HG03025 (cell line): ENCODE measurements around the gene GTPBP10.
A peak's percentile ranks its signal among the peaks of the same experiment; 100 is the strongest.
"Not testable (repeated sequence)": the region's sequence is repeated elsewhere in the genome, so short reads cannot be mapped to it uniquely, and the experiment has no call there.

Experiments used
- ATAC-seq: cut with Tn5 transposase; IDR thresholded peaks from one replicate; pipeline ENCODE4 v1.9.1; 2021; ENCODE audit warnings: mild to moderate bottlenecking, moderate library complexity; ENCODE audit not compliant: unreplicated experiment, low FRiP score

GTPBP10 gene, protein sequence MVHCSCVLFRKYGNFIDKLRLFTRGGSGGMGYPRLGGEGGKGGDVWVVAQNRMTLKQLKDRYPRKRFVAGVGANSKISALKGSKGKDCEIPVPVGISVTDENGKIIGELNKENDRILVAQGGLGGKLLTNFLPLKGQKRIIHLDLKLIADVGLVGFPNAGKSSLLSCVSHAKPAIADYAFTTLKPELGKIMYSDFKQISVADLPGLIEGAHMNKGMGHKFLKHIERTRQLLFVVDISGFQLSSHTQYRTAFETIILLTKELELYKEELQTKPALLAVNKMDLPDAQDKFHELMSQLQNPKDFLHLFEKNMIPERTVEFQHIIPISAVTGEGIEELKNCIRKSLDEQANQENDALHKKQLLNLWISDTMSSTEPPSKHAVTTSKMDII

DNA sequence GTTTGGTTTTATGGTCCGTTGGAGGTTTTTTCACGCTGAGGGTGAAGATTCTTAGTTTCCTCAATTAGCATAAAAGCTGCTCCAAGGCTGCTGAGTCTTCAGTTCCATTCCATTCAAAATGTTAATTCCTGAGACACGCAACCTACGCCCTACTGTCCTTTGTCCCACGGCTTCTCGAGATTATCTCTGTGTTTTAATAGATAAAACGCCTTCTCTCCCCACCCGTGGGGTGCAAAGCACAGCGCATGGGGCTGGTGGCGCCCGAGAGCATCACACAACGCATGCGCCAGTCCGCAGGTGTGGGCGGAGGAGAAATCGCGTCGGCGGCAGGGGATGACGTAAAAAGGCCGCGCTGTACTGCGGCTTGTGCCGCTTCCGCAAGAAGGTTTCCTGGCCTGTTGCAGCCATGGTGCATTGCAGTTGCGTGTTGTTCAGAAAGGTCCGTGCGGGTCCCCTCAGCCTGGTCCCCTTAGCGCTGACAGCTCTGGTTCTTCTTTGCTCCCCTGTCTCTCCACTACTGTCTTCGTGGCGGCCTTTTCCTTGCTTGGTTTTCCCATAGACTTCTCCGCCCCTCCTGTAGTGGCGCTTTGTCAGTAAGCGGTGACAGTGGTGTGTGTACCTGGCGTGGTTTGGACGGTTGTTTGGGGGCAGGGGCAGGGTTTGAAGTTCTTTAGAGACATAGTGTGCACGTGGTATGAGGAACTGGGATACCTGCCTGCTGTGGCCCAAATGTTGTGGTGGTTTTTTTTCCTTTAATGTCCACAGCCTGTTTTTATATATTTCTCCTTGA lies at the start of gene GTPBP10:
TSS of gene GTPBP10 (plus strand) at position 381 of the 790 bp plus-strand sequence. CDS start at position 407, 26 bp downstream.
- peak; percentile 91 for ATAC-seq

DNA sequence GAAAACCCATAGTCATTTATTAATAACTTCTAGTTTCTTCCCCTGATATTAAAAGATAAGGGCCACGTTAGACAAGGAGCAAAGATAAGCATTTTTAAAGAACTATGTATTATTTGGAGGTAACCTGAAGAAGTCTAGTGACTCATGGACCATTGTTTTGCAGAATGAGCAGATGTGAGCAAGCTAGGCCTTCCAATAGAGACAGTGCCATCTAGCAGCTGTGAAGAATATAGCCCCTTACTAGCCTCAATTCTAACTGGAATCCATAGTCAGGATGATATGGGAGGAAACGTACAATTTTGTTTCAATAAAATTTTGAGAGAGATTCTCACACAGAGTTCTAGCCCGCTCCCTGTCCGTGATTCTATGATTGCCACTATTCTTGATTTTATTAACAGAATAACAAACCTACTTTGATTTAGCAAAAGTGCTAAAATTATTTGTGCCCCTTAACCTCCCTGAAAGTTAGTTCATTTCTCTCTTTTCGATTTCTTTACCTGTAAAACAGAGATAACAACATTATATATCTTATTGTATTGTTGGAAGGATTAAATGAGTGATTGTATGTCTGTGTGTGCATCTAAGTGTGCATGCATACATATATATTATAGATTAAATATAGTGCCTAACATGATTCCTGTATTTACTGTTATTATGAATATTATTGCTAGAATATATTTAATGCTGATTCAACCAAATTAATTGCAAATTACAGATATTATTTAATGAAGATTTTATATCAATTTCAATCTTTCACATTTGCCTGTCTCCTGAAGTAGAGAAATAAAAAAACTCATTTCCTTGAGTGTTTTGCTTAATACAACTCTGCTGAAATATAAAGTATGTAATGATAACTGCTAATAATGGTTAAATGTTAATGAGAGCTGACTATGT lies 48.1 kb upstream of the GTPBP10 start:
- ATAC-seq: peak; percentile 85

DNA sequence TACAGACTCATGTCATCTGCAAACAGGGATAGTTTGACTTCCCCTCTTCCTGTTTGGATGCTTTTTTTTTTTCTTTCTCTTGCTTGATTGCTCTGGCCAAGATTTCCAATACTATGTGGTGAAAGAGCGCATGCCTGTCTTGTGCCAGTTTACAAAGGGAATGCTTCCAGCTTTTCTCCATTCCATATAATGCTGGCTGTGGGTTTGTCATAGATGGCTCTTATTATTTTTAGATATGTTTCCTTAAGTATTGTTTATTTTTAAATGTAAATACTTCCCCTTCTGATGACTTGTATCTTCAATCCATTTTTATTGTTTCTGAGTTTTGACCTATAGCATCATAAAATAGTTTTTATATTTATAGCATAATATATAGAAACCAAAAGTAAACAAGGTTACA lies 43.3 kb upstream of the GTPBP10 start:
- ATAC-seq: no peak

DNA sequence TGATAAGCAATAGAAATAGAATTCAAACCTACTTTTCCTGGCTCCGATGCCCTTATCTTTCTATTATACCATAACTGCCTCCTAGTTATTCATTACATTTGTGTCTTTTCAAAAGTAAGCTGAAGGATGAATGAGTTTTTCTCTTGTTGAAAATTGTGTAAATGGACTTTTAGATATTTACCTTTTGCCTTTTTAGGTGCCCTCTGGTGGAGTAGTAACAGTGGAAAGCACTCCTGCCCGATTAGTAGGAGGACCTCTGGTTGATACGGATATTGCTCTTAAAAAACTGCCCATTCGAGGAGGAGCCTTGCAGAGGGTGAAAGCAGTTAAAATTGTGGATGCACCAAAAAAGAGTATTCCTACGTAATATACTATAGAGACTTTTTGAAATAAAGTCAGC lies 36.6 kb upstream of the GTPBP10 start:
- no peak for ATAC-seq

DNA sequence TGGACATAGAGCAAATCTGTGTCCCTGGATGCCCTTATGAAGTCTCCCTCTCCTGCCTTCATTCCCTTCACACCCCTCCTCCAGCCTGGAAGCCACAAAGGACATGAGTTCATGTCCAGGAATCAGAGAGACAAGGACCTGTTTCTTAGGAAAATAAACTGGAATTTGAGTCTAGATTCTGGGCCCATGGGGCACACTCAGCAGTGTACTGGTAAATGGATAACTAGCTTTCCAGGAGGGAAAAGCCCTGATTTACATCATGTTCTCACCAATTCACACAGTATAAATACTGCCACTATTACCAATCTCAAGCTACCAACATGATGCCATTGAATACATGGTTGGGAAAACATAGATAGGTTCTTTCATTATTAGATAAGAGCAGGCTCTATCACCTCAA lies 35.3 kb upstream of the GTPBP10 start:
- no peak for ATAC-seq

DNA sequence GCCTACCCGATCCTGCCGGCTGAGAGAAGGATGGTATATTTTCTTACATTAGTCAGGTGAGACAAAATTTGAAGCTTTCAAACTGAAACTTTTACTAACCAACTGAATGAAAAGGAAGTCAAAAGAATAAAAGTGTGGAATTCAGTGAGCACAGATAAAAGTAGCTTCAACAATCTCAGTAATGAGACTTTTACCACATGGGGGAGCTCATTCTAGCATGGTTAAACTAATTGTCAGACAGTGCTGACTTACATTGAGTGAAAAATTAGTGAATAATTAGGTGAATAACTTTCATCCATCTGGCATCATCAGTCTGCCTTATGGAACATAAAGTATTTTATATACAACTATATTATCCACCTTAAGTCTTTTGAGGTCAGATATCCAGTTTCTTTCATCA lies 33.8 kb upstream of the GTPBP10 start:
- ATAC-seq: no peak

DNA sequence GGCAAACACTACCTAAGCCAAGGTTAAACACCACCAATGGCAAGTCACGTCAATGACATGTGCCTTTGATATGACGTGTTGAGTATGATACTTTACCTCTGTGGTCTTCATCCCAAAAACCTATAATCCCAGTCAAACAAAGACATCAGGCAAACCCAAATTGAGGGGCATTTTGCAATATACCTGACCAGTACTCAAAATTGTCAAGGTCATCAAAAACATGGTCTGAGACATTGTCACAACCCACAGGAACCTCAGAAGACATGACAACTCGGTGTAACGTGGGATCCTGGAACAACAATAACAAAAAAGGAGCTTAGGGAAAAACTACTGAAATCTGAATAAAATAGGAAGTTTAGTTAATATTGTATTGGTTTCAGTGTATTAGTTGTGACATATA lies 32.6 kb upstream of the GTPBP10 start:
- no peak for ATAC-seq

DNA sequence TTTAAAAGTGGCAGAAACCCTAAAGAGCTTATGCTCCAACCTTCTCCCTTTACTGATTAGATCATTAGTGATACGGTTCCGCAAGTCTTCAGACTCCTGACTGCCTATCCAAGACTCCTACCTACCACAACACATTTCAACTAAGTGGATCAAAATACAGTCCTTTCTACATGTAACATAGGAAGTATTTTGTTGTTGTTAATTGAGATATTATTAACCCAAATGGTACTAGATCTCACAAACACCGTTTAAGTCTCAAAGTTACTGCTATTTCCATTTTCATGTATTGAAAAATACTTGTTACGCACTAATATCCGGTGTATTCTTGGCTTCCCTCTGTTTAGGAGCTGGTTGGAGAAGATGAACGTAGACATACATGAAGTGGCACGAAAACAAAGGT lies 26.5 kb upstream of the GTPBP10 start:
- no peak for ATAC-seq

DNA sequence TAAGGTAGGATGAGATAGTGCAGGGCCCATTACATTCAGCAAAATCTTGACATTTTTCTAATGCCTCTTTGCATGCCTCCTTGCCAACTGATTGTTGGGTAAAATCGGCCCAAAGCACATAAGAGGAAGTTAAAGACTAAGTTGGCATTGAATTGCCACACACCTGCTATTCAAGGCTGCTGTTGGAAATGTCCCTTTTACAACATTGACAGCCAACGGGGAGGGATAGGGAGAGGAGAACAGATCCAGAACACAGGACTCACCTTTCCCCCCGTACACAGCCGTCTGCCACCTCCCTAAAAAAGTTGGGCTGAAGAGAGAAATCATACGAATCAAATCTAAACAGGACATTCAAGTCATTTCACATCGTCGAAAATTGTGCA lies 26.1 kb upstream of the GTPBP10 start:
- ATAC-seq: no peak

DNA sequence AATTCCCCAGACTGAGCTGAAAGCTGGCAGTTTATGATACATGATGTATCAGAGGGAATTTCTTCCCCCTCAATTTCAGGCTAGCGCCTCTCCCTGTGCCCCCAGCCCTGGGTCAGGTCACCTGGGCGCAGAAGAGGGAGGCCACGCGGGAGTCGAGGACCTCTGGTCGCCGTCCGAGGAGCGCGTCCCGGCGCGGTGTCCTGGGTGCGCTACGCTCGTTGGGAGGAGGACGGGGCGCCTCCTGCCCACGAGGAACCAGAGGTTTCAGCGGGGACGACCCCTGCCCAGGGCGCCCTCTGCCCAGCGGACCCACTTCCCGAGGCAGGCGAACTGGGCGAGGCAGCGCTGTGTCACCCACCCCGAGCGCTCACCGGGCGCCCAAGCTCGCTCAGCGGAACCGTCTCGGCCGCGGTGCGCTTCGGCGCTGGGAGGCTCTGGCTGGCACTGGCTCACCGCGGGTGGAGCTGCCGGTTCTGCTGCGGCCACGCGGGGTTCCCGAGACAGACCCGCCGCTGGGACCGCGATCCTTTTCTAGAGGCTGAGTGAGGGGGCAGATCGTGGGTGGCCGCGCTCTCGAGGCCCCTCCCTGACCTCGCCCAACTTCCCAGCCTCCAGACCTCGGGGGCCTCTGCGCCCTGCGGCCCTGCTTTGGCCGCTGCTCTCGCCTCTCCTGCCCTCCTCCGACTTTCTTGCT lies 25.6 kb upstream of the GTPBP10 start, which contains the start of gene FAM237B:
TSS of gene FAM237B (minus strand) at position 504 of the 694 bp plus-strand sequence. CDS start 1,556 bp downstream, outside the sequence.
- ATAC-seq: no peak

DNA sequence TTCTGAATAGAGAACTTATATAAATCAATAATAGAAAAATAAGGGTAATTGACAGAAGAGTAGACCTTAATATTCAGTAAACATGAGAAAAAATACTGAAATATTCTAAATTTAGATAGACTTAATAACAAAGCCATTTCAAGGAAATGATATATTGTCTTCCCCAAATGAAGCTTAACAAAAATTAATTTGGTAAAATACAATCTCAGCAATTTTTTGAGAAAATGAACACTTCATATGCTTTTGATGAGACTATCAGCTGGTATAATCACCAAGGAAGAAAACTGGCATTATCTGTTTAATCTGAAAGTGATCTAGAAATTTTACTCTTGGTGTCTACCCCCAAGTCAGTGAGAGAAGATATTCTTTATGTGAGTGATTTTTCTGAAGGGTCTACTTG lies 23.7 kb upstream of the GTPBP10 start:
- no peak for ATAC-seq

DNA sequence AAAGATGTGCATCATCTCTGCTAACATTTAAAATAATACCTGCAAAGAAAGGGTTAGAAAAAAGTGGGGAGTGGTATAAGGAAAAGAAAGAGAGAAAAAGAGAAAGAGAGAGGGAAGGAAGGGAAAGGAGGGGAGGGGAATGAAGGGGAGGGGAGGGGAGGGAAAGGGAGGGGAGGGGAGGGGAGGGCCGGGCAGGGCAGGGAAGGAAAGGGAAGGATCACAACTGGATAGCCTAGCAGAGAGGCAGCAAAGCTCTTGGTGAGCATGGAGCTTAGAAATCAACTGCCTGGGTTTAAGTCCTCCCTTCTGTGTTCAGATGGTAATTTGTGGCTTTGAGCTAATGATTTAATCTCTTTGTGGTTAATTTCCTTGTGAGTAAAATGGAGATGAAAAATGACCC lies 20.0 kb upstream of the GTPBP10 start:
- ATAC-seq: no peak

DNA sequence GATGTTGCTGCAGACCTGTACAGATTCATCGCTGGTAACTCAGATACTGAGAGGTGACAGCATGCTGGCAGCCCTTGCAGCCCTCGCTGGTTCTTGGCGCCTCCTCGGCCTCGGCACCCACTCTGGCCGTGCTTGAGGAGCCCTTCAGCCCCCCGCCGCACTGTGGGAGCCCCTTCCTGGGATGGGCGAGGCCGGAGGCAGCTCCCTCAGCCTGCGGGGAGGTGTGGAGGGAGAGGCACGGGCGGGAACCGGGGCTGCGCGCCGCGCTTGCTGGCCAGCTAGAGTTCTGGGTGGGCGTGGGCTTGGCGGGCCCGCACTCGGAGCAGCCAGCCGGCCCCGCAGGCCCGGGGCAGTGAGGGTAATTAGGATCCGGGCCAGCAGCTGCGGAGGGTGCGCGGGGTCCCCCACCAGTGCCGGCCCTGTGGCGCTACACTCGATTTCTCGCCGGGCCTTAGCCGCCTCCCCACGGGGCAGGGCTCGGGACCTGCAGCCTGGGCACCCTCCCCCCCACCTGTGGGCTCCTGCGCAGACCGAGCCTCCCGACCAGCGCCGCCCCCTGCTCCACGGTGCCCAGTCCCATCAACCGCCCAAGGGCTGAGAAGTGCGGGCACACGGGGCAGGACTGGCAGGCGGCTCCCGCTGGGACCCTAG lies 12.2 kb upstream of the GTPBP10 start:
- ATAC-seq: no peak

DNA sequence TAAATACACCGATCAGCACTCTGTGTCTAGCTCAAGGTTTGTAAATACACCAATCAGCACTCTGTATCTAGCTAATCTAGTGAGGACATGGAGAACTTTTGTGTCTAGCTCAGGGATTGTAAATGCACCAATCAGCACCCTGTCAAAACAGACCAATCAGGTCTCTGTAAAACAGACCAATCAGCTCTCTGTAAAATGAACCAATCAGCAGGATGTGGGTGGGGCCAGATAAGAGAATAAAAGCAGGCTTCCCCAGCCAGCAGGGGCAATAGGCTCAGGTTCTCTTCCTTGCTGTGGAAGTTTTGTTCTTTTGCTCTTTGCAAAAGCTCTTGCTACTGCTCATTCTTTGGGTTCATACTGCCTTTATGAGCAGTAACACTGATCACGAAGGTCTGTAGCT lies 11.6 kb upstream of the GTPBP10 start:
- not testable (repeated sequence) for ATAC-seq

DNA sequence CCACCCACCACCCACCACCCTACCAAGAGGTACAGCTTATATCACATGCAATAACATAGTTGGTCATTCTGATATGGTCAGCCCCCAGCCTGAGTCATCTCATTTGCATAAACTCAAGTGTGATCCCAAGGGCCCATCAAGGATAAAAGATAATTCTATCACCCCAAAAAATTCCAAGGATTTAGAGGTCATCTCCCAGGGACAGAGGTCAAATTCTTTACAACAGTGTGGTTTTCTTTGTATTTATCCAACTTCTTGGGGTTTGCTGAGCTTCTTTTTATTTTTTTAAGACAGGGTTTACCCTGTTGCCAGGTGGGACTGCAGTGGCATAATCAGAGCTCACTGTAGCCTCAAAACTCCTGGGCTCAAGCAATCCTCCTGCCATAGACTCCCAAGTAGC lies 9.4 kb upstream of the GTPBP10 start:
- ATAC-seq: no peak

DNA sequence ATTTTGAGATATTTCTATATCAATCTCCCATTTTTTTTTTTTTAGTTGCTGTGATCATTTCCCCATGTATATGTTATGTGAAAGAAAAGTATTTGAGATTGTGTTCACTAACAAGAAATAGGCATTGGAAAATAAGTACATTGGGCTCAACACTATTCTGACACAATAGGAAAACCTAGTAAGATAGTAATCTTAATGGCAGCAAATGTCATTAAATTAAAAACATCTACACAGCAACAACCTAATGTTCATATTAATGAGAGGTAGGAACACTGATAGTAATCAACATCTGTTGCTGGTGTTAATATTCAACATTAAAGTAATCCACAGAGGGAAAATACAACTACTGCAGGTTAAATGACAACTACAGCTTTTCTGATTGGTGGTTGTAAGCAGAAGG lies 1.5 kb upstream of the GTPBP10 start:
- ATAC-seq: no peak

DNA sequence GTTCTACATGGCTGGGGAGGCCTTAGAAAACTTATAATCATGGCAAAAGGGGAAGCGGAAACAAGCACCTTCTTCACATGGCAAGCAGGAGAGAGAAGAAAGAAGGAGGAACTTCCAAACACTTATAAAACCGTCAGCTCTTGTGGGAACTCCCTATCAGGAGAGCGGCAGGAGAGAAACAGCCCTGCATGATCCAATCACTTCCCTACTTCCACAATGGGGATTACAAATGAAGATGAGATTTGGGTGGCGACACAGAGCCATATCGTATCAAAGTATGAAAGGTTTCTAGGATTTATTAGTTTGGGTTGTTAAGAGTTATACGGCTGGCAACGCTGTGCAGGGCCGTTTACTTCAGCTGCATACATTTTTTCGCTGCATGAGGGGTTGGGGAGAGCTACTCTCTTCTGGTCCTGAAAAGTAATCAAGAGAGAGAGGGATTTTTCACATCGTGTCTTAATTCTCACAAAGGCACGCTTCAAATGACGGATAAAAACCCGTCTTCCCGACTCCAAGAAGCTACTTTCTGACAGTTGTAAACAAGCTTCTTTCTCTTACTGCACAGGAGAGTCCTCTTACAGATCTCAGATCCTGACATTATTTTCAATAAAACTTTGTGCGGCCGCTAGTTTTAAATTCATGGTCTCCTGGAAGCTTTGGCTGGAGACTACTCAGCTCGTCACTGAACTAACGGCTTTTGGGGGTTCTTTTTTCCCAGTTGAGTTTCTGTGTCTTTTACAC lies 751 bp upstream of the GTPBP10 start:
- peak; percentile 5 for ATAC-seq

DNA sequence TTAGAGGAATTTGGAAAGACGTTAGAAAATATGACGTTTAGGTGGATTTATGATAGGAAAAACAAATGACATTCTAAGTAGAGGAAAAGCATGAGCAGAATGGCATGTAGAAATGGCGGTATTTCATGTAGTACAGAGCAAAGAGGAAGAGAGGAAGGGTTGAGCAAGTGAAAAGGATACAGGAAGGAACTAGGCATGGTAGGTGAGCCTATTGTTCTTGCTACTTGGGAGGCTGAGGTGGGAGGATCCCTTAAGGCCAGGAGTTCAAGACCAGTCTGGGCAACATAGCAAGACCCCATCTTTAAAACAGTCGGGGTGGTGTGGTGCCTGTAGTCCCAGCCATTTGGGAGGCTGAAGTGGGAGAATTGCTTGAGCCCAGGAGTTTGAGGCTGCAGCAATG lies 1.2 kb downstream of the GTPBP10 start:
- no peak for ATAC-seq

DNA sequence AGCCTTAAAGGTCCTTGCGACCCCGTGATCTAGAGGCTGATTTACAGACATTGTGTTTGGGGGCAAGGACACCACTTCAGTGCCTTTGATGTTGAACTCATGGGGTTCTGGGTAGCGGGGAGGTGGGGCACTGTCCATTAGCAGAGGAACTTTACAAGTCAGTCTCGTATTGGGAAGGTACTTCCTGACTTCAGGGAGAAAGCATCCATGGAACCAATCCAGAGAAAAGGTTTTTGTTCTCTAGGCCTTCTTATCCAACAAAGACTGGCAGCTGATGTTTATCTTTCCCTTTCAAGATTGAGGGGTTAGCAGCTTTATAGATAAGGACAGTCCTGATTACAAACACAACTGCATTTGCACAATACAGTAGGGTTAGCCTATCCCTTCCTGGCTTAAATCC lies 2.8 kb downstream of the GTPBP10 start:
- no peak for ATAC-seq
